WTC11 (cell line): Measurements from ENCODE around the gene POC5.

ENCODE experiments used
- CTCF ChIP-seq: fragments of 200-600 bp; IDR thresholded peaks from 2 replicates; pipeline ENCODE4 v1.8.0; 2022; ENCODE audit warnings: antibody characterized with exemption
- PRDM15 ChIP-seq: sonication (generic); formaldehyde crosslinking; IDR thresholded peaks from 2 replicates; pipeline ENCODE4 v1.8.0; 2022; ENCODE audit warnings: missing genetic modification reagents
- RELA ChIP-seq: sonication (generic); formaldehyde crosslinking; IDR thresholded peaks from 2 replicates; pipeline ENCODE4 v1.8.1; 2022; ENCODE audit warnings: missing genetic modification reagents, mild to moderate bottlenecking, borderline replicate concordance

GRCh38 chr5:75736273-75736672 is 19.0 kb upstream of the POC5 start:
- TF ChIP-seq CTCF, result no peak
- no peak for TF ChIP-seq PRDM15 (CRISPR knock-in tag)
- no peak for TF ChIP-seq RELA (CRISPR knock-in tag)
